GM12878 (cell line): ENCODE measurements around the gene PIK3R4. TPM values are rescaled to one million over a fixed set of nuclear protein-coding genes. Genes with fewer than 3 reads are reported as not detected.

Experiments used
- ATAC-seq: fragments of 200-7000 bp; cut with Tn5 transposase; 3 replicates; pipeline ENCODE4 v1.9.1; 2020; ENCODE audit warnings: mild to moderate bottlenecking, moderate library complexity
- BruUV-seq: library from RNA; stranded (reverse); fragments of 400-500 nt; replicated peaks from 2 replicates; lab custom pipeline; 2021; lab: Mats Ljungman, UMichigan
- CTCF ChIA-PET: fragments of 300-600 bp; sonication (Branson Sonifier 250); formaldehyde crosslinking; extraction: SDS; loops from one replicate; lab custom pipeline; 2021; ENCODE audit warnings: inconsistent platforms; lab: Yijun Ruan, JAX
- POLR2A ChIA-PET: fragments of 350-600 bp; formaldehyde crosslinking; extraction: SDS; loops from one replicate; lab custom pipeline; 2021; ENCODE audit warnings: inconsistent platforms; lab: Charles Lee
- RAD21 ChIA-PET: fragments of 300-600 bp; sonication (Branson Sonifier 250); formaldehyde crosslinking; loops from one replicate; lab custom pipeline; 2023; ENCODE audit warnings: antibody characterized with exemption; ENCODE audit not compliant: unreplicated experiment; lab: Charles Lee
- SMC1A ChIA-PET: fragments of 300-600 bp; sonication (Branson Sonifier 250); formaldehyde crosslinking; loops from one replicate; lab custom pipeline; 2023; ENCODE audit not compliant: unreplicated experiment, uncharacterized antibody; lab: Charles Lee
- DNase-seq: peaks from one replicate; pipeline ENCODE4 v3.0.0-alpha.2; 2011; ENCODE audit warnings: low read depth, low spot score
- FAIRE-seq: peaks from 3 replicates; lab custom pipeline; 2011; peaks lifted over from hg19 to GRCh38; lab: Jason Lieb, UNC
- H2AFZ ChIP-seq: 2 replicates; pipeline ENCODE4 v1.6.0; 2011; ENCODE audit warnings: low read depth, low read length, control low read depth; ENCODE audit not compliant: control insufficient read depth
- H3K27ac ChIP-seq: 2 replicates; pipeline ENCODE4 v1.5.1; 2011; ENCODE audit warnings: control low read depth; ENCODE audit not compliant: control insufficient read depth, insufficient read depth
- H3K27me3 ChIP-seq, 2 experiments: replicated peaks in 1 of 2; 2 replicates each; pipeline versions ENCODE4 v1.6.0 to v1.6.1; 2011; ENCODE audit warnings: low read length in 1 of 2; ENCODE audit not compliant: control insufficient read depth in 2 of 2, insufficient read depth in 2 of 2
- H3K36me3 ChIP-seq, 2 experiments: 2 replicates each; pipeline ENCODE4 v1.5.1; 2011; ENCODE audit warnings: low read length in 1 of 2; ENCODE audit not compliant: control insufficient read depth in 2 of 2, insufficient read depth in 2 of 2
- H3K4me1 ChIP-seq: 2 replicates; pipeline ENCODE4 v1.6.1; 2011; ENCODE audit warnings: mild to moderate bottlenecking, low read length, moderate library complexity, mixed read lengths; ENCODE audit not compliant: control insufficient read depth, insufficient read depth
- H3K4me2 ChIP-seq: 2 replicates; pipeline ENCODE4 v1.6.0; 2011; ENCODE audit warnings: control low read depth; ENCODE audit not compliant: control insufficient read depth, insufficient read depth
- H3K4me3 ChIP-seq: fragments of 200-600 bp; sonication (generic); 2 replicates; pipeline ENCODE4 v1.5.1; 2016
- H3K79me2 ChIP-seq: 2 replicates; pipeline ENCODE4 v1.6.0; 2011; ENCODE audit warnings: low read length; ENCODE audit not compliant: control insufficient read depth, insufficient read depth
- H3K9ac ChIP-seq: 2 replicates; pipeline ENCODE4 v1.8.0; 2011; ENCODE audit warnings: low read length, control low read depth, mixed read lengths; ENCODE audit not compliant: control insufficient read depth, insufficient read depth
- H3K9me3 ChIP-seq: replicated peaks from 3 replicates; pipeline ENCODE4 v1.5.1; 2011; ENCODE audit warnings: mild to moderate bottlenecking, low read length; ENCODE audit not compliant: control insufficient read depth, insufficient read depth
- H4K20me1 ChIP-seq: 2 replicates; pipeline ENCODE4 v1.6.0; 2011; ENCODE audit not compliant: control insufficient read depth, insufficient read depth
- CBX5 ChIP-seq: sonication (generic); IDR thresholded peaks from 2 replicates; pipeline ENCODE4 v1.6.1; 2016; ENCODE audit warnings: low read depth, moderate library complexity, mild to moderate bottlenecking, inconsistent platforms
- CREM ChIP-seq: IDR thresholded peaks from 2 replicates; pipeline ENCODE4 v1.6.1; 2014; ENCODE audit warnings: antibody characterized with exemption, low read depth
- EED ChIP-seq: sonication (generic); IDR thresholded peaks from 2 replicates; pipeline ENCODE4 v1.6.1; 2016; ENCODE audit warnings: antibody characterized with exemption, low read depth
- FOXM1 ChIP-seq: IDR thresholded peaks from 2 replicates; pipeline ENCODE4 v1.6.1; 2012; ENCODE audit warnings: low read depth, mild to moderate bottlenecking, inconsistent platforms, low read length, moderate library complexity
- GABPA ChIP-seq: IDR thresholded peaks from 2 replicates; pipeline ENCODE4 v1.6.1; 2014; ENCODE audit warnings: antibody characterized with exemption, low read depth, mild to moderate bottlenecking, inconsistent platforms
- JUNB ChIP-seq: IDR thresholded peaks from 2 replicates; pipeline ENCODE4 v1.6.1; 2016; ENCODE audit warnings: antibody characterized with exemption, mild to moderate bottlenecking
- LARP7 ChIP-seq: fragments of 450-650 bp; IDR thresholded peaks from 2 replicates; pipeline ENCODE4 v1.6.1; 2017; ENCODE audit warnings: mild to moderate bottlenecking
- MTA2 ChIP-seq: fragments of 450-650 bp; IDR thresholded peaks from 2 replicates; pipeline ENCODE4 v1.6.1; 2016; ENCODE audit warnings: low read depth, mild to moderate bottlenecking, moderate library complexity
- MYC ChIP-seq: IDR thresholded peaks from 2 replicates; pipeline ENCODE4 v1.6.1; 2011; ENCODE audit warnings: mild to moderate bottlenecking, low read length, moderate library complexity, inconsistent platforms; ENCODE audit not compliant: insufficient read depth, insufficient replicate concordance, insufficient read length, severe bottlenecking
- POLR2AphosphoS5 ChIP-seq: IDR thresholded peaks from 2 replicates; pipeline ENCODE4 v1.6.1; 2011; ENCODE audit warnings: mild to moderate bottlenecking, low read length, inconsistent platforms
- SMARCA5 ChIP-seq: fragments of 450-650 bp; IDR thresholded peaks from 2 replicates; pipeline ENCODE4 v1.6.1; 2017; ENCODE audit warnings: mild to moderate bottlenecking
- SPI1 ChIP-seq: IDR thresholded peaks from 2 replicates; pipeline ENCODE4 v1.6.1; 2011; ENCODE audit warnings: low read depth, mild to moderate bottlenecking, low read length, moderate library complexity, borderline replicate concordance; ENCODE audit not compliant: insufficient read depth
- SUPT20H ChIP-seq: IDR thresholded peaks from 2 replicates; pipeline ENCODE4 v1.6.1; 2011; ENCODE audit warnings: low read depth, mild to moderate bottlenecking, low read length, moderate library complexity, borderline replicate concordance; ENCODE audit not compliant: control insufficient read depth
- USF2 ChIP-seq: IDR thresholded peaks from 2 replicates; pipeline ENCODE4 v1.6.1; 2011; ENCODE audit warnings: low read depth, low read length, improper control_type of control experiment, borderline replicate concordance
- WGBS: methylation state at CpG from one replicate; pipeline ENCODE4 v1.1.6; 2016; ENCODE audit warnings: low lambda C conversion rate; ENCODE audit not compliant: insufficient replicate concordance, insufficient coverage; ENCODE audit errors: missing lambda C conversion rate; 5-methylcytosine and 5-hydroxymethylcytosine counted together
- in situ Hi-C: fragments of 300-500 bp; cut with MboI; formaldehyde crosslinking; loops from 9 replicates; pipeline ENCODE4 v1.14.3; 2018; ENCODE audit warnings: mixed read lengths
- intact Hi-C: fragments of 100-400 bp; cut with micrococcal nuclease; formaldehyde crosslinking; loops from one replicate; pipeline ENCODE4 v1.14.2; 2022; ENCODE audit not compliant: unreplicated experiment
- polyA plus RNA-seq, 11 experiments: library from polyadenylated mRNA; depleted of rRNA in 4 of 11; unstranded in 6 of 11; stranded (reverse) in 5 of 11; fragments of >200 nt; fragmentation: Nextera tagmentation in 4 of 11; fragmentation: Illumina TruSeq in 1 of 11; extraction: Ambion mirVana in 4 of 11; extraction: Trizol in 1 of 11; gene quantifications; 1 replicate in 1 of 11; 2 replicates in 10 of 11; pipeline versions ENCODE4 v1.2.1 to v1.2.3, GENCODE V29; 2011 to 2016; ENCODE audit warnings: inconsistent platforms in 2 of 11, missing spikeins in 2 of 11, low read depth in 1 of 11
- total RNA-seq, 4 experiments: library from RNA; depleted of rRNA in 3 of 4; stranded (reverse); fragments of >200 nt in 3 of 4; fragmentation: Illumina TruSeq in 1 of 4; extraction: Trizol in 1 of 4; gene quantifications; 2 replicates each; pipeline versions ENCODE4 v1.2.1 to v1.2.3, GENCODE V29; 2013 to 2021

The PIK3R4 gene
- total and polyA plus RNA-seq, 10 of the 15 experiments (the other 5 are each of a cell fraction or from before 2014, with no cell fraction given), result 22.6 to 50.2 (median 31.1) TPM

DNA sequence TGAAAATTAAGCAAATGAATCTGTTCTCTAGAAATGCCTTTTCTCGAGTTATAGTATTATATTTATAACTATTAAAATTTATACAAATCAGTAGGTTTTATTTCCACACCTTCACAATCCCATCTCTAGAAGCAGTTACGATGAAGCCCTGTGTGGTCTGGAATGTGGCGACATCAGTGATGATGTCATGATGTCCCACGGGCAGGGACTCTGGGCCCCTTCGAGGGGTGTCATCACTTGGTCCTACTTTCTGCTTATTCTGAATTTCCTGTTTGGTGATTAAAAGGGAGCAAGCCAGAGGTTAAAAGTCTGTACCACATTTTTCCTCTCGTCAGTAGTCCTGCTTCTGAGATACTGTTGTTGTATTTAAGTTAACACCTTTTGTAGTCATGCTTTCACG is 67.4 kb downstream of the PIK3R4 start:
- Histone ChIP-seq H3K4me1 (no peaks in the 10 kb centered on the region), H3K27me3 (no peaks in the 10 kb centered on the region), H3K4me2 (no peak overlapping the region), H4K20me1 (no peaks in the 10 kb centered on the region), H3K4me3 (no peak overlapping the region), H3K9ac (no peak overlapping the region), H3K36me3 (peaks cover 3 to 12% of the 10 kb centered on the region in 2 experiments), H3K79me2 (no peaks in the 10 kb centered on the region), H3K27ac (no peak overlapping the region), H2AFZ (no peak overlapping the region), H3K9me3 (no peaks in the 10 kb centered on the region)
- in situ Hi-C loops (no loop called here), intact Hi-C loops (no loop called here)
- TF ChIP-seq GABPA, result no peak
- TF ChIP-seq SMARCA5, result no peak
- TF ChIP-seq SUPT20H, result no peak
- TF ChIP-seq CREM, result no peak
- TF ChIP-seq POLR2AphosphoS5, result no peak
- no peak for TF ChIP-seq FOXM1
- no peak for TF ChIP-seq CBX5
- TF ChIP-seq MYC, result no peak
- no peak for TF ChIP-seq EED
- no TSS peak for BruUV-seq
- CTCF ChIA-PET, result no interaction called here
- no peak for FAIRE-seq
- 73% methylated on average over 7 of the region's 7 CpGs for WGBS
- POLR2A ChIA-PET, result no interaction called here
- SMC1A ChIA-PET, result no interaction called here
- ATAC-seq, result no peak
- no peak for DNase-seq
- RAD21 ChIA-PET, result no interaction called here

GRCh38 chr3:130677343-130677742 is 69.3 kb downstream of the PIK3R4 start:
- 96% methylated on average over 1 of the region's 1 CpG for WGBS

More at GRCh38 chr3:130677343-130677742, 69.3 kb downstream of the PIK3R4 start:
- no peaks in the 10 kb centered on the region for H3K9me3 ChIP-seq
- no peak for TF ChIP-seq JUNB
- no peak for TF ChIP-seq LARP7
- no peak for TF ChIP-seq MTA2
- TF ChIP-seq SPI1, result no peak
- no peak for TF ChIP-seq USF2
- TF ChIP-seq MYC, result no peak
- FAIRE-seq (no peak), ATAC-seq (no peak), DNase-seq (no peak)
- in situ Hi-C loops, result no loop called here
- H4K20me1 ChIP-seq, result no peaks in the 10 kb centered on the region
- ChIA-PET CTCF (no interaction called here), POLR2A (interaction anchor here (0.6 kb wide), 1 partner anchor 1448 kb away, joined by 4 read pairs; no protein-coding TSS in a partner anchor), RAD21 (no interaction called here), SMC1A (interaction anchor here (1.5 to 2.1 kb wide), 2 partner anchors 10 kb away, joined by 4 to 5 read pairs; no protein-coding TSS in a partner anchor)
- no peaks in the 10 kb centered on the region for H3K4me1 ChIP-seq
- no peaks in the 10 kb centered on the region for H3K27me3 ChIP-seq
- no TSS peak for BruUV-seq
- H3K4me3 ChIP-seq, result no peak overlapping the region
- intact Hi-C loops, result no loop called here
- no peak overlapping the region for H2AFZ ChIP-seq
- no peak overlapping the region for H3K4me2 ChIP-seq
- no peak overlapping the region for H3K27ac ChIP-seq
- H3K79me2 ChIP-seq, result no peaks in the 10 kb centered on the region
- H3K9ac ChIP-seq, result no peak overlapping the region
- H3K36me3 ChIP-seq, result peaks cover 3 to 8% of the 10 kb centered on the region in 2 experiments
